ENCODE measurements around the gene MFSD1. TPM values are rescaled to one million over a fixed set of nuclear protein-coding genes. Genes with fewer than 3 reads are reported as not detected.

Gene MFSD1
- 10 to 100 TPM; 43.9 to 45.6 TPM for total RNA-seq

DNA sequence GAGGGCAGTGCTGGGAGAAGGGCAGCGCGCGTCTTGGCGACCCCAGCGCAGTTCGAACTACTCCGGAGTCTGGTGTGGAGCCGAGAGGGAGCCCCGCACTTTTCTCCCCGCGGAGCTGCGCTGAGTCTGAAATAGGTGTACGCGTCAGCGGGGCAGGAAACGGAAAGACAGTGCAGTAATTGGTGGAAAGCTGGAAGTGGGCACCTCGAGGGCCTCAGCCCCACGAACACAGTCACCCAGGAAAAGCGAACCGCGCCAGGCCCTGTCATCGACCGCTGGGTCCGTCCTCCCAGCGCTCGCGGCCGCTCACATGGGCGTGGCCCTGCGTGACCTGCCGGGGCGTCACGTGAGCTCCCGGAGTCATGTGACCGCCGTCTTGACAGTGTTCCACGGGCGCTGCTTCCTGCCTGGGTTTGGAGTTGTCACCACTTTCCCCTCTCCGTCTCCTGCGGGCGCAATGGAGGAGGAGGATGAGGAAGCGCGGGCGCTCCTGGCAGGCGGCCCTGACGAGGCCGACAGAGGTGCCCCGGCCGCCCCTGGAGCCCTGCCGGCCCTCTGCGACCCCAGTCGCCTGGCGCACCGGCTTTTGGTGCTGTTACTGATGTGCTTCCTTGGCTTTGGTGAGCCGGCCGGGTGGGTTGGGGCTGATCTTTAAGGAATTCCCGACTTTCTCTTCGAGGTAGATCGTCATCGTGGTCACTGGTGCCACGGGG, at the start of gene MFSD1:
TSS of gene MFSD1 (plus strand) at position 359 of the 713 bp plus-strand sequence. CDS start at position 458, 99 bp downstream.
- peak within 1 kb of the TSS; percentile 81 to 86 for H3K4me3 ChIP-seq
- H3K27ac ChIP-seq = peak within 1 kb of the TSS; percentile 81 to 87
- TF ChIP-seq, protein P1, sequence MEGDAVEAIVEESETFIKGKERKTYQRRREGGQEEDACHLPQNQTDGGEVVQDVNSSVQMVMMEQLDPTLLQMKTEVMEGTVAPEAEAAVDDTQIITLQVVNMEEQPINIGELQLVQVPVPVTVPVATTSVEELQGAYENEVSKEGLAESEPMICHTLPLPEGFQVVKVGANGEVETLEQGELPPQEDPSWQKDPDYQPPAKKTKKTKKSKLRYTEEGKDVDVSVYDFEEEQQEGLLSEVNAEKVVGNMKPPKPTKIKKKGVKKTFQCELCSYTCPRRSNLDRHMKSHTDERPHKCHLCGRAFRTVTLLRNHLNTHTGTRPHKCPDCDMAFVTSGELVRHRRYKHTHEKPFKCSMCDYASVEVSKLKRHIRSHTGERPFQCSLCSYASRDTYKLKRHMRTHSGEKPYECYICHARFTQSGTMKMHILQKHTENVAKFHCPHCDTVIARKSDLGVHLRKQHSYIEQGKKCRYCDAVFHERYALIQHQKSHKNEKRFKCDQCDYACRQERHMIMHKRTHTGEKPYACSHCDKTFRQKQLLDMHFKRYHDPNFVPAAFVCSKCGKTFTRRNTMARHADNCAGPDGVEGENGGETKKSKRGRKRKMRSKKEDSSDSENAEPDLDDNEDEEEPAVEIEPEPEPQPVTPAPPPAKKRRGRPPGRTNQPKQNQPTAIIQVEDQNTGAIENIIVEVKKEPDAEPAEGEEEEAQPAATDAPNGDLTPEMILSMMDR (IDR thresholded peaks at IDR 0.05) = peak in 1 of 2 donors; percentile 10
- peak; percentile 99 for DNase-seq (ENCODE audit: low spot score)
- H3K36me3 ChIP-seq = peaks cover under 1% of the 10 kb centered on the region
- H3K27me3 ChIP-seq = no peaks in the 10 kb centered on the region
- no peaks in the 10 kb centered on the region for H3K9me3 ChIP-seq
- H3K4me1 ChIP-seq = peaks cover 0 to 27% of the 10 kb centered on the region in 2 donors

DNA sequence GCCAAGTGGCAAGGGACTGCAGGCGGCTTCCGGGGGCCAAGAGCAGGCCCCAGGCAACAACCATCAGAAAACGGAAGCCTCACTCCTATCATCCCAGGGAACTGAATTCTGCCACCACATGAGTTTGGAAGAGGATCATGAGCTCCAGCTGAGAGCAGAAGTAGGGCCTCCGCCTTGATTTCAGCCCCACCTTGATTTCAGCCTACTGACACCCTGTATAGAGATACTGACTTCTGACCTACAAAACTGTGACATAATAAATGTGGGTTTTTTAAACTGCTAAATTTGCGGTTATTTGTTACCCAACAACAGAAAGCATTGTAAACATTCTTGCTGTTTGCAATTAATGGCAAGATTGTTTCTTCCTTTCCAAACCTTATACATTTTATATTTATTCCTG, 48.0 kb upstream of the MFSD1 start:
- Histone ChIP-seq H3K36me3 (no peaks in the 10 kb centered on the region), H3K27ac (no peak overlapping the region), H3K4me1 (no peaks in the 10 kb centered on the region), H3K9me3 (no peaks in the 10 kb centered on the region), H3K4me3 (no peak overlapping the region), H3K27me3 (no peaks in the 10 kb centered on the region)
- no peak for DNase-seq (ENCODE audit: low spot score)
- TF ChIP-seq, protein P1 (IDR thresholded peaks at IDR 0.05) = no peak

GRCh38 chr3:158755421-158755820, 46.4 kb upstream of the MFSD1 start:
- Histone ChIP-seq H3K9me3 (no peaks in the 10 kb centered on the region), H3K4me3 (no peak overlapping the region), H3K36me3 (no peaks in the 10 kb centered on the region), H3K27me3 (no peaks in the 10 kb centered on the region), H3K27ac (no peak overlapping the region), H3K4me1 (no peaks in the 10 kb centered on the region)
- TF ChIP-seq, protein P1 (IDR thresholded peaks at IDR 0.05) = no peak
- no peak for DNase-seq (ENCODE audit: low spot score)

GRCh38 chr3:158761350-158761749, 40.5 kb upstream of the MFSD1 start:
- peaks cover 0 to 7% of the 10 kb centered on the region in 2 donors for H3K4me1 ChIP-seq
- no peaks in the 10 kb centered on the region for H3K27me3 ChIP-seq
- H3K9me3 ChIP-seq = no peaks in the 10 kb centered on the region
- H3K4me3 ChIP-seq = no peak overlapping the region
- no peak overlapping the region for H3K27ac ChIP-seq
- DNase-seq (ENCODE audit: low spot score) = no peak
- no peaks in the 10 kb centered on the region for H3K36me3 ChIP-seq
- TF ChIP-seq, protein P1 (IDR thresholded peaks at IDR 0.05) = no peak

- no peak overlapping the region for H3K4me3 ChIP-seq
- H3K9me3 ChIP-seq = no peaks in the 10 kb centered on the region
- H3K4me1 ChIP-seq = peaks cover 0 to 9% of the 10 kb centered on the region in 2 donors
- no peak overlapping the region for H3K27ac ChIP-seq
- TF ChIP-seq, protein P1 (IDR thresholded peaks at IDR 0.05) = no peak
- H3K27me3 ChIP-seq = no peaks in the 10 kb centered on the region
- H3K36me3 ChIP-seq = no peaks in the 10 kb centered on the region
- no peak for DNase-seq (ENCODE audit: low spot score)
Observed at GRCh38 chr3:158762701-158763100, 39.2 kb upstream of the MFSD1 start.

DNA sequence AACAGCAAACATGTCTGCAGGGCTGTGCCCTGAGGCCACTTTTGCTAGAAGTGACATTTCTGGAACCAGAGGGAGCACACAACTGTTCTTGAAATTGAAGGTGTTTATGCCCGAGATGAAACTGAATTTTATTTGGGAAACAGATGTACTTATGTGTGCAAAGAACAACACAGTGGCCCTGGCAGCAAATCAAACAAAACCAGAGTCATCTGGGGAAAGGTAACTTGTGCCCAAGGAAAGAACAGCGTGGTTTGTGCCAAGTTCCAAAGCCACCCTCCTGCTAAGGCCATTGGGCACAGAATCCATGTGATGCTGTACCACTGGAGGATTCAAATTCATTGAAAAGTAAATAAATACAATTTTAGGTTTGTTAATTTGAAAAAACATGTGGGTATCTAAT, 38.4 kb upstream of the MFSD1 start:
- H3K4me1 ChIP-seq = peaks cover 0 to 16% of the 10 kb centered on the region in 2 donors
- no peaks in the 10 kb centered on the region for H3K36me3 ChIP-seq
- H3K27ac ChIP-seq = no peak overlapping the region
- no peaks in the 10 kb centered on the region for H3K27me3 ChIP-seq
- no peak overlapping the region for H3K4me3 ChIP-seq
- TF ChIP-seq, protein P1 (IDR thresholded peaks at IDR 0.05) = no peak
- DNase-seq (ENCODE audit: low spot score) = no peak
- H3K9me3 ChIP-seq = no peaks in the 10 kb centered on the region
